GM21723 (cell line): ENCODE measurements around the gene SPRY1.

Source experiments
- ATAC-seq: cut with Tn5 transposase; IDR thresholded peaks from one replicate; pipeline ENCODE4 v1.9.1; 2021; ENCODE audit warnings: mild to moderate bottlenecking, moderate library complexity; ENCODE audit not compliant: unreplicated experiment

The SPRY1 gene

DNA sequence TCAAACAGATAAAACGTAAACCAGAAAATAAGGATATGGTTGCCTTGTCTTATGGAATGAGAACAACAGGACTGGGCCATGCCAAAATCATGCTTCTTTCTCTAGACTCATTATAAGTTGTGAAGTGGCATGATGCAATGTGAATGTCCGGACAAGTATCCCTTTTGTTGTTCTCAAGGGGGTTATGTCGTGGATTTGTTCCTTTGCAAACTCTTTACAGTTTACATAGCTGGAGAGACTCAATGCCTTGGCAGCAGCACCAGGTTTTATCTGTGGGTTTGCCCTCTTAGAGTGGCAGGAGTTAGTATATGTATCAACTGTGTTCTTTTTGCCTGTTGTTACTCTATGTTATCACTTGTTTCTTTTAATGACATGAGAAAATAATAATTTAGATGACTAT lies 41.4 kb downstream of the SPRY1 start:
- no peak for ATAC-seq

DNA sequence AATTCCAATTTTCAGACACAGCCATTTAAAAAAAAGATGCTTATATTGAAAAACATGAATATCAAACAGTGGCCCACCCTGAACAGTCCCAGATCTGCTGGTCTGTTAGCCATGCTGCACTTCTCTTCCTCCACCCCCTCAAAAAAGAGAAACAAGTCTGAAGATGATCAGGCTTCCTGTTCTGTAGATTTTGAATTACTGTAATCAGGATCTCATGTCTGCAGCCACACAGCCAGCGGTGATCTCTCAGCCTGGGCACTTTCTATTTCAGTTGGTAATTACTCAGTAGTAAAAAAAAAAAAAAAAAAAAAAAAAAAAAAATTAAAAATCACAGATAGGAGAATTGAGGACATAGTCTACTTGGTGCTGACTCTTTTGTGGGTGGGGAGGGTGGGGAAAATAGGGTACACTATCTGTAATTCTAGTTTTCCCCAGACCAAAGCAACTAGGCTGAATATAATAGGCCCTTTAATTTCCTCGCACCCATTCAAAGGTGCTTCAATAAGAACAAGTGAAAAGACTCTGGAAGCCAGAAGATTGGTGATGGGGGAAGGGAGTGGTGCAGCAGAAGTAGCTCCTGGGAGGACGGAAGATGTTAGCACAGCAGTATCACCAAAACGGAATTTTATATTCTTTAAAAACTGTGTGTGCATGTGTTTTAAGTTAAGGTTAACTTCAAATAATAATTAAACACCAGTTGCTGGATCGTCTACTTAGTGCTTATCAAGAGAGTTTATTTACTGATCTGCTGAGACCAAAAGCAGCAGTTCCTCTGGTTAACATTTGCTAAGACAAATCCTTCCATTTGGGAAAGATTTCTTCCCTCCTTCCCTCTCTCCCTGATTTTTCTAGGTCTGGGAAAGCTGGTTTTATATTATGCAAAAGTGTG lies 47.0 kb downstream of the SPRY1 start:
- peak; percentile 85 for ATAC-seq

DNA sequence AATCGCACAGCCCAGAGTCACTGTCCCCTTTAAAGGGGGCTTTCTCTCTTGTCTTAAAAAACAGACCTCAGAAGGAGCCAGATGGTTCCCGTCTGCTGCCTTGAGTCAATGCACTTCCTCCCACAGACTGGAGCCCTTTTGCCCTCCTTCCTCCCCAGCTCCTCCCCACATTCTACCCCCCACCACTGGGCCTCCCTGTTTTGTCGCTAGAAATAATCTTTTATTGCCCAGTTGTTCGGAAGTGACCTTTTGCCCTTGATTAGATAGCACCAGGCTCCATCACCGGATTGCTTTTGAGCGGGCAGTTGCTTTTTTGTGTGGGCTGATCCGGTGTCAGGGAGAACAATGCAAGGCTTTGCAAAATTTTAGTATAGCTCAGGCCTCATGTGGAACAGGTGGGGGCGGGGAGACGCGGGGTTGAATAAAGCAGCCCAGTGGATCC lies 47.7 kb downstream of the SPRY1 start:
- ATAC-seq = peak; percentile 74

DNA sequence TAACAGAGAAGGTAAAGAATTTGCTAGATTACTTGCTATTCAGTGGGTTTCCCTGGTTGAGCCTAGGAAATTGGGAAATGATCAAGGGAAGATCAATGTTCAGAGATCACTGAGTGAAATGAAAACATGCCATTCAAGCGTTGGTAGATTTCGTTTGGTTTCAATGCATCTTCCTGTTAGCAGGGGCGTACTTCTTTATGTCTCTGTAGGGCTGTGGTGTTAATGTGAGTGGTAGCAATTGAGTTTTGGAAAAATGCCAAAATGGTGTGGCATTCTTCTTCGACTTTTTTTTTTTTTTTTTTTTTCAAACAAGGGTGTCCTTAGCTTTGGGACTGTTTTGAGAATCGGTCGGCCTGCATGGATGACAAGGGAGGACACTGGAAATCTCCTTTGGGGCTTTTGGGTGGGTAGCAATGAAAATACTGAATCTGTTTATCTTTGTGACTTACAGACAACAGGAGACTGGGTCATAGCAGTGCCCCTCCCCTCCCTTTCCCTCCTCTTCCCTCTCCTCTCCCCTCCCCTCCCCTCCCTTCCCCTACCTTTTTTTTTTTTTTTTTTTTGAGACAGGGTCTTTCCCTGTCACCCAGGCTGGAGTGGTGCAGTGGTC lies 50.4 kb downstream of the SPRY1 start:
- ATAC-seq = no peak

DNA sequence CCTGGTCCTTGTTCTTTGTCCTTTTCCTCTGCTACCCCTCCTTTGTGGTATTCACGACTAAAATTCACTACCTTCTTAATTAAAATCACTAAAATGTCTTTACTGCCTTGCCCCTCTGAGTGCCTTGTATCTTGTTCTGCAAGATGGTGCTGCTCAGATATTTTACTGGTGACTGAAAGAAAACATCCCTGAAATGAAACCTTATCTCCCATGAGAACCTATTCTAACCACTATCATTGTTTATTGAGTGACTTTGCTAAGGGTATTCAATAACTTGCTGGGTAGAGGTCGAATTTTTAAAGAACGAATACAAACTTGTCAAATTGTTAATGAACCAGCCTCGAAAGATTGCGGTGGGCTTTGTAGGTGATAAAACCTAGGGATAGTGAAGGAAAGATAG lies 52.8 kb downstream of the SPRY1 start:
- ATAC-seq = no peak

DNA sequence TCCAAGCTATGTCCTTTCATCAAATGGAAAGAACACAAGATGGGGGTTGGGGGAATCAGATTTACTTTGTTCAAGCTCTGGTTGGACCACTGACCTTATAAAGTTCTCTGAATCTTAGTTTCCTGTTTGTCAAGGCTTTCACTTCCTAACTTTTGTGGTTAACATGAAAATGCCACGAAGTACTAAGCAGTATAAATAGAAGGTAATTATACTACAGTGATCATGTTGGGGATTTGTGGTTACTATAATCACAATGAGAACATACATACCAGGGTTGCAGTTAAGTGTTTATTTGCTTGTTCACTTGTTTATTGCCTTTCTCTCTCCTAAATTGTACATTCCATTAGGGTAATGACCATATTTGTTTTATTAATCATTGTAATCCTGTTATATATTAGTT lies 53.2 kb downstream of the SPRY1 start:
- peak; percentile 89 for ATAC-seq

DNA sequence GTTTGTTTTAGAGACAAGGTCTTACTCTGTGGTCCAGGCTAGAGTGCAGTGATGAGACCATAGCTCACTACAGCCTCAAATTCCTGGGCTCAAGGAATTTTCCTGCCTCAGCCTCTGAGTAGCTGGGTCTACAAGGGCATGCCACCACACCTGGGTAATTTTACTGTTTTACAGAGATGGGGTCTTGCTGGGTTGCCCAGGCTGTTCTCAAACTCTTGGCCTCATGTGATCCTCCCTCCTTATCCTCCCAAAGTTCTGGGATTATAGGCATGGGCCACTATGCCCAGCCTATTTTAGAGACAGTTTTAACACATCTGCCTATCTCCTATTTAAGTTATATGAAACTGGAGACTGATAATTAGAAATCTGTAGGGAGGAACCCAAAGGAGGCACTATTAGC lies 53.8 kb downstream of the SPRY1 start:
- peak; percentile 9 for ATAC-seq

DNA sequence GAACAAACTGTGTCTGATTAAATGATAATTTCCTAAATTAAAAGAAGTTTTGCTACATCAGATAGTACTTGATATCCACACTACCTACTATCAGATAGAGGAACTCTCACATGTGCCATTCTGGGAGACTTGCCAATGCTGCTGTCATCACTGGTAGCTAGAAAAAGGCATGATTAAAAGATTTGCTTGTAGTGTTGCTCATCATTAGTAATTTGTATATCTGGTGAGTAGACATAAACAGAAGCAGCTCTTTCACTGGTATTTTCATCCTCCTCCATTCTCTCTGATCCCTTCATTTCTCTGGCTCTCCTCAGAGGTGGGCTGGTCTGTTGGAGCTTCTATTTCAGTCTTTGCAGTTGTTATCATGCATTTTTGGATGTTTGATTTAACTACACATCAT lies 56.0 kb downstream of the SPRY1 start:
- ATAC-seq = no peak

DNA sequence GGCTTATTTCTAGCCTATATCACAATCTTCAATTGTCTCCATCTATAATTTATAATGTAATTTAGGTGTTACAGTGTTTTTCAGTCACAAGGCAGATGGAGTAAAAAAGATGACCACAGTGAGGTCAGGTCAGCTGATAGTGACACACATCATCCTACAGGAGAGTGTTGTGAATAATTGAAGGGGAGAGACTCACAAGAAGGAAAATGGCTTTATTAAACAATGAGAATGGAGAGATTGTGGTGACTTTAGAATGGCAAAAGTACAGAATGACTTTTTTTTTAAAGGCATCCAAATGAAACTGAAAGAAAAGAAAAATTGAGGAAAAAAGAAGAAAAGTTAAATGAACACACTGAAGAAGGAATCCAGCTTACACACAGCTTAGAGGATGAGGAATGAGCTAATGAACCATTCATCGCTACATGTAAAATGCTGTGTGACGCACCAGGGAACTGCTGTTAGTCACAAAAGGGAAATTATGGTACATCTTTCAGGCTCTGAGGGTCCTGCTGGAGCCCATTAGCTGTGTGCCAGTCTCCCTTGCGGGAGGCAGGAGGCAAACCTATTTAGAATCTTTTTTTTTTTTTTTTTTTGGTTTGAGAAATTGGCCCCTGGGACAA lies 56.6 kb downstream of the SPRY1 start:
- ATAC-seq = no peak
